HG02852 (cell line): Measurements from ENCODE around the gene ZBTB16.

Source experiments
- ATAC-seq: cut with Tn5 transposase; IDR thresholded peaks from one replicate; pipeline ENCODE4 v1.9.1; 2021; ENCODE audit warnings: mild to moderate bottlenecking, moderate library complexity; ENCODE audit not compliant: unreplicated experiment

Gene ZBTB16

GRCh38 chr11:114063149-114063828, 3.8 kb downstream of the ZBTB16 start:
- no peak for ATAC-seq

- ATAC-seq, result no peak
These were observed 4.3 kb downstream of the ZBTB16 start for GRCh38 chr11:114063829-114064201.

- no peak for ATAC-seq
These were observed 4.7 kb downstream of the ZBTB16 start for GRCh38 chr11:114064216-114064615.

- ATAC-seq, result no peak
These were observed 5.6 kb downstream of the ZBTB16 start for GRCh38 chr11:114065094-114065493.

- ATAC-seq, result no peak
These were observed 6.6 kb downstream of the ZBTB16 start for GRCh38 chr11:114066046-114066648.

- no peak for ATAC-seq
These were observed 8.8 kb downstream of the ZBTB16 start for GRCh38 chr11:114068327-114068726.

- no peak for ATAC-seq
These were observed 11.1 kb downstream of the ZBTB16 start for GRCh38 chr11:114070464-114071139.

GRCh38 chr11:114073007-114073827, 13.7 kb downstream of the ZBTB16 start:
- no peak for ATAC-seq

GRCh38 chr11:114073828-114074381, 14.4 kb downstream of the ZBTB16 start:
- ATAC-seq, result no peak

GRCh38 chr11:114074546-114075343, 15.2 kb downstream of the ZBTB16 start:
- no peak for ATAC-seq

- no peak for ATAC-seq
These were observed 15.8 kb downstream of the ZBTB16 start for GRCh38 chr11:114075344-114075610.

GRCh38 chr11:114075891-114076441, 16.5 kb downstream of the ZBTB16 start:
- no peak for ATAC-seq

- ATAC-seq, result no peak
These were observed 17.4 kb downstream of the ZBTB16 start for GRCh38 chr11:114076921-114077331.

GRCh38 chr11:114077482-114078305, 18.2 kb downstream of the ZBTB16 start:
- ATAC-seq, result no peak

- ATAC-seq, result no peak
These were observed 18.9 kb downstream of the ZBTB16 start for GRCh38 chr11:114078423-114078822.

GRCh38 chr11:114079511-114080065, 20.1 kb downstream of the ZBTB16 start:
- ATAC-seq, result no peak

GRCh38 chr11:114080219-114080618, 20.7 kb downstream of the ZBTB16 start:
- no peak for ATAC-seq

- ATAC-seq, result no peak
These were observed 21.3 kb downstream of the ZBTB16 start for GRCh38 chr11:114080769-114081168.
